Cortex of kidney (tissue), 1 donor: ENCODE data around the gene NEK11.

Experiments
- DNase-seq: peaks from one replicate; lab custom pipeline; 2025; lab: John Stamatoyannopoulos, UW

Gene NEK11

GRCh38 chr3:131224886-131225550 is 198.3 kb downstream of the NEK11 start:
- DNase-seq = no peak

GRCh38 chr3:131228522-131228921 is 201.8 kb downstream of the NEK11 start:
- no peak for DNase-seq

- no peak for DNase-seq
Measured at GRCh38 chr3:131231710-131232389, 205.2 kb downstream of the NEK11 start.

GRCh38 chr3:131232711-131233267 is 206.1 kb downstream of the NEK11 start:
- no peak for DNase-seq

GRCh38 chr3:131233900-131234668 is 207.4 kb downstream of the NEK11 start:
- no peak for DNase-seq

- DNase-seq = no peak
Measured at GRCh38 chr3:131236421-131236820, 209.7 kb downstream of the NEK11 start.

GRCh38 chr3:131238496-131238895 is 211.8 kb downstream of the NEK11 start:
- no peak for DNase-seq

GRCh38 chr3:131239267-131239666 is 212.6 kb downstream of the NEK11 start:
- no peak for DNase-seq

GRCh38 chr3:131242201-131242600 is 215.5 kb downstream of the NEK11 start:
- no peak for DNase-seq

- no peak for DNase-seq
Measured at GRCh38 chr3:131250466-131250865, 223.8 kb downstream of the NEK11 start.

GRCh38 chr3:131260525-131260924 is 233.8 kb downstream of the NEK11 start:
- no peak for DNase-seq

GRCh38 chr3:131261104-131261503 is 234.4 kb downstream of the NEK11 start:
- DNase-seq = no peak

- DNase-seq = no peak
Measured at GRCh38 chr3:131275556-131275955, 248.9 kb downstream of the NEK11 start.

GRCh38 chr3:131277836-131278497 is 251.3 kb downstream of the NEK11 start:
- no peak for DNase-seq

GRCh38 chr3:131279577-131279976 is 252.9 kb downstream of the NEK11 start:
- no peak for DNase-seq

- DNase-seq = no peak
Measured at GRCh38 chr3:131282379-131282778, 255.7 kb downstream of the NEK11 start.

- no peak for DNase-seq
Measured at GRCh38 chr3:131282967-131283366, 256.3 kb downstream of the NEK11 start.

GRCh38 chr3:131283862-131284261 is 257.2 kb downstream of the NEK11 start:
- DNase-seq = no peak

GRCh38 chr3:131284302-131284701 is 257.6 kb downstream of the NEK11 start:
- DNase-seq = no peak

GRCh38 chr3:131285456-131285855 is 258.8 kb downstream of the NEK11 start:
- no peak for DNase-seq

- no peak for DNase-seq
Measured at GRCh38 chr3:131299836-131300235, 273.2 kb downstream of the NEK11 start.

- DNase-seq = no peak
Measured at GRCh38 chr3:131303848-131304247, 277.2 kb downstream of the NEK11 start.
